HG02610 (cell line): ENCODE data around the gene PPARGC1A.

Experiments used
- ATAC-seq: cut with Tn5 transposase; IDR thresholded peaks from one replicate; pipeline ENCODE4 v1.9.1; 2021; ENCODE audit warnings: mild to moderate bottlenecking, moderate library complexity; ENCODE audit not compliant: unreplicated experiment

PPARGC1A gene

GRCh38 chr4:23909671-23910070 is 19.8 kb upstream of the PPARGC1A start:
- no peak for ATAC-seq

GRCh38 chr4:23906839-23907238 is 17.0 kb upstream of the PPARGC1A start:
- ATAC-seq, result no peak

GRCh38 chr4:23904639-23905071 is 14.8 kb upstream of the PPARGC1A start:
- ATAC-seq, result no peak

GRCh38 chr4:23903859-23904438 is 14.1 kb upstream of the PPARGC1A start:
- ATAC-seq, result no peak

GRCh38 chr4:23902222-23902804 is 12.5 kb upstream of the PPARGC1A start:
- ATAC-seq, result no peak

- ATAC-seq, result no peak
Measured at GRCh38 chr4:23900636-23901035, 10.8 kb upstream of the PPARGC1A start.

- no peak for ATAC-seq
Measured at GRCh38 chr4:23899565-23899964, 9.7 kb upstream of the PPARGC1A start.

- ATAC-seq, result no peak
Measured at GRCh38 chr4:23897564-23898109, 7.8 kb upstream of the PPARGC1A start.

- ATAC-seq, result no peak
Measured at GRCh38 chr4:23894021-23894420, 4.2 kb upstream of the PPARGC1A start.

GRCh38 chr4:23891064-23891421 is 1.2 kb upstream of the PPARGC1A start:
- ATAC-seq, result no peak

- no peak for ATAC-seq
Measured at GRCh38 chr4:23890369-23891063, 669 bp upstream of the PPARGC1A start.

- ATAC-seq, result no peak
Measured at GRCh38 chr4:23889391-23889790, 456 bp downstream of the PPARGC1A start.

- ATAC-seq, result no peak
Measured at GRCh38 chr4:23888421-23889319, 1.2 kb downstream of the PPARGC1A start.

- no peak for ATAC-seq
Measured at GRCh38 chr4:23887989-23888388, 1.9 kb downstream of the PPARGC1A start.

- ATAC-seq, result no peak
Measured at GRCh38 chr4:23887173-23887572, 2.7 kb downstream of the PPARGC1A start.

GRCh38 chr4:23885943-23886590 is 3.8 kb downstream of the PPARGC1A start:
- no peak for ATAC-seq

GRCh38 chr4:23884741-23885140 is 5.1 kb downstream of the PPARGC1A start:
- ATAC-seq, result no peak

GRCh38 chr4:23884261-23884660 is 5.6 kb downstream of the PPARGC1A start:
- ATAC-seq, result no peak

- ATAC-seq, result no peak
Measured at GRCh38 chr4:23882976-23883531, 6.8 kb downstream of the PPARGC1A start.

GRCh38 chr4:23881674-23882337 is 8.0 kb downstream of the PPARGC1A start:
- ATAC-seq, result no peak
